ENCODE results near the gene AGXT2.

The AGXT2 gene

DNA sequence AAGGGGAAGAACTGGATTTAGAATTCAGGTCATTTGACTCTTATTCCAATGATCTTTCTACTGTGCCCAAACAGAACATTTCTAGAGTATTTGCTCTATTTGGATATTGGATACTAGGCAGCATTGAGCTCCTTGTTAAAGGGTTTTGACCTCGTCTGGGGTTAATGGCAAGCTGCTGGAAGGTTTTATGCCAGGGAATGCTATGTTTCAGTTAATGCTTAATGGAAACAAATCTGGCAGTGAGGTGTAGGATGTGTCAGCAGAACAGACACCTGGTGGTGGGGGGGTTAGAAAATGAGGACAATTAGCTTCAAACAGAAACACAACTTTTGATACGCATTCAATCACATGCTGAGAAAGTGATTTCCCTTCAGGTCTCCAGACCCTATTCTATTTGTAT is 51.5 kb downstream of the AGXT2 start:
- Histone ChIP-seq H3K36me3 (no peaks in the 10 kb centered on the region), H3K27ac (no peak overlapping the region), H3K4me3 (ENCODE audit: low read depth, low read length) (no peak overlapping the region), H3K27me3 (ENCODE audit: insufficient read depth, low read depth, severe bottlenecking) (peaks cover 13% of the 10 kb centered on the region), H3K9me3 (ENCODE audit: severe bottlenecking) (peaks cover 3% of the 10 kb centered on the region)
- TF ChIP-seq, protein P1, sequence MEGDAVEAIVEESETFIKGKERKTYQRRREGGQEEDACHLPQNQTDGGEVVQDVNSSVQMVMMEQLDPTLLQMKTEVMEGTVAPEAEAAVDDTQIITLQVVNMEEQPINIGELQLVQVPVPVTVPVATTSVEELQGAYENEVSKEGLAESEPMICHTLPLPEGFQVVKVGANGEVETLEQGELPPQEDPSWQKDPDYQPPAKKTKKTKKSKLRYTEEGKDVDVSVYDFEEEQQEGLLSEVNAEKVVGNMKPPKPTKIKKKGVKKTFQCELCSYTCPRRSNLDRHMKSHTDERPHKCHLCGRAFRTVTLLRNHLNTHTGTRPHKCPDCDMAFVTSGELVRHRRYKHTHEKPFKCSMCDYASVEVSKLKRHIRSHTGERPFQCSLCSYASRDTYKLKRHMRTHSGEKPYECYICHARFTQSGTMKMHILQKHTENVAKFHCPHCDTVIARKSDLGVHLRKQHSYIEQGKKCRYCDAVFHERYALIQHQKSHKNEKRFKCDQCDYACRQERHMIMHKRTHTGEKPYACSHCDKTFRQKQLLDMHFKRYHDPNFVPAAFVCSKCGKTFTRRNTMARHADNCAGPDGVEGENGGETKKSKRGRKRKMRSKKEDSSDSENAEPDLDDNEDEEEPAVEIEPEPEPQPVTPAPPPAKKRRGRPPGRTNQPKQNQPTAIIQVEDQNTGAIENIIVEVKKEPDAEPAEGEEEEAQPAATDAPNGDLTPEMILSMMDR (IDR thresholded peaks at IDR 0.05; ENCODE audit: low read depth, low read length), result no peak
- DNase-seq, result no peak

DNA sequence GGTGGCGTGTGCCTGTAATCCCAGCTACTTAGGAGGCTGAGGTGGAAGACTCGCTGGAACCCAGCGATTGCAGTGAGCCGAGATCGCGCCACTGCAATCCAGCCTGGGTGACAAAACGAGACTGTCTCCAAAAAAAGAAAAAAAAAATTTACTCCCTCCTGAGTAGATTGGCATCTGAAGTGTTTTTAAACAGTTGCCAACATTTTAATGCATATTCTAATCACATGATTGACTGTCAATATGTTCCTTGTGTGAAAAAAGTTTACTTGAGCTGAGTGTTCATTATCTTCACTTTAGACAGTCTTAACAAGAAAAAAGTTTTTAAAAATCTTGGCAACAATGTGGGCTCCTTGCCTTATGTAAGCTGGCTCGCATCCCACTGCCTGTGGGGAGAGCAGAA is 53.8 kb downstream of the AGXT2 start:
- Histone ChIP-seq H3K27me3 (ENCODE audit: insufficient read depth, low read depth, severe bottlenecking) (peaks cover 6% of the 10 kb centered on the region), H3K27ac (no peak overlapping the region), H3K9me3 (ENCODE audit: severe bottlenecking) (peaks cover 3% of the 10 kb centered on the region), H3K36me3 (no peaks in the 10 kb centered on the region), H3K4me3 (ENCODE audit: low read depth, low read length) (no peak overlapping the region)
- TF ChIP-seq, protein P1 (IDR thresholded peaks at IDR 0.05; ENCODE audit: low read depth, low read length), result no peak
- no peak for DNase-seq

DNA sequence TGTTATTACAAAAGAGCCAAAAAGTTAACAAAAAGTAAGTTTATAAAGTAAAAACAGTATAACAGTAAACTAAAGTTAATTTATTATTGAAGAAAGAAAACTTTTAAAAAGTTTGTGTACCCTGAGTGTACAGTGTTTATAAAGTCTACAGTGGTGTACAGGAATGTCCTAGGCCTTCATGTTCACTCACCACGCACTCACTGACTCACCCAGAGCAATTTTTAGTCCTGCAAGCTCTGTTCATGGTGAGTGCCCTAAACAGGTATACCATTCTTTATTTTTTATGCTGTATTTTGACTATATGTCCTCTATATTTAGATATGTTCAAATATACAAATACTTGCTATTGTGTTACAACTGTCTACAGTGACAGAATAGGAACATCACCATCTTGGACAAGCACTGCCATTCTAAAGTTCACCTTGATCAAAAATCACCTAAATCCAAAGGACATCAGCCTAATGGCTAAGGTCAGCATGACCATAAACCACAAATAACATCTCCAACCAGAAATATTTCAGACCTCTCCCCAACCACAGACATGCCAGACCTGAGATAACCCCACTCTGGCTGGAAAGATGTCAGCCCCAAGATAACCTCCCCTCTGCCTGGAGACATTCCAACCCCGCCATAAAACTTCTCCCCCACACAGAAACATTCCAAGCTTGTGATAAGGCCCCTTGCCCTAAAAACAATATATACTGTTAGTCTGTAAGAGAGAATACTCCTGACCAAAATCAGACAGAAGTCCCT is 56.1 kb downstream of the AGXT2 start:
- Histone ChIP-seq H3K36me3 (no peaks in the 10 kb centered on the region), H3K9me3 (ENCODE audit: severe bottlenecking) (peaks cover 10% of the 10 kb centered on the region), H3K27me3 (ENCODE audit: insufficient read depth, low read depth, severe bottlenecking) (peaks cover 6% of the 10 kb centered on the region), H3K4me3 (ENCODE audit: low read depth, low read length) (no peak overlapping the region), H3K27ac (no peak overlapping the region)
- TF ChIP-seq, protein P1 (IDR thresholded peaks at IDR 0.05; ENCODE audit: low read depth, low read length), result no peak
- no peak for DNase-seq

DNA sequence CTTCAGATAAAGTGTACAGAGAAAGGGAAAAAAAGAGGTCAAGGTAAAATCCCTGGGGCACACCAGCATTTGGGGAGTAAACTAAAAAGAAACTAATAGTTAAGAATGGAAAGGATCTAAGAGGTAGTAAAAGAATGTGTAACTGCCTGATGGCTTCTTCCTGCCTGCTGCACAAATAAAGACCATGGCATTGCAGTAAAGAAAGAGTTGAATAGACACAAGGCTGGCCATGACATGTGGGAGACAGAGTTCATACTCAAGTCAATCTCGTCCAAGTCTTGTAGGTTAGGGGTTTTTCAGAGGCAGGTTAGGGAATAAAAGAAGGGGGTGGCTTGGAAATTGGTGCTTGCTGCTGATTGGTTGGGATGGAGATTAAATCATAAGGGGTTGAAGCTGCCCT is 60.8 kb downstream of the AGXT2 start:
- no peak overlapping the region for H3K4me3 ChIP-seq (ENCODE audit: low read depth, low read length)
- no peaks in the 10 kb centered on the region for H3K36me3 ChIP-seq
- DNase-seq, result no peak
- H3K9me3 ChIP-seq (ENCODE audit: severe bottlenecking), result peaks cover 25% of the 10 kb centered on the region
- TF ChIP-seq, protein P1 (IDR thresholded peaks at IDR 0.05; ENCODE audit: low read depth, low read length), result no peak
- no peaks in the 10 kb centered on the region for H3K27me3 ChIP-seq (ENCODE audit: insufficient read depth, low read depth, severe bottlenecking)
- H3K27ac ChIP-seq, result no peak overlapping the region

DNA sequence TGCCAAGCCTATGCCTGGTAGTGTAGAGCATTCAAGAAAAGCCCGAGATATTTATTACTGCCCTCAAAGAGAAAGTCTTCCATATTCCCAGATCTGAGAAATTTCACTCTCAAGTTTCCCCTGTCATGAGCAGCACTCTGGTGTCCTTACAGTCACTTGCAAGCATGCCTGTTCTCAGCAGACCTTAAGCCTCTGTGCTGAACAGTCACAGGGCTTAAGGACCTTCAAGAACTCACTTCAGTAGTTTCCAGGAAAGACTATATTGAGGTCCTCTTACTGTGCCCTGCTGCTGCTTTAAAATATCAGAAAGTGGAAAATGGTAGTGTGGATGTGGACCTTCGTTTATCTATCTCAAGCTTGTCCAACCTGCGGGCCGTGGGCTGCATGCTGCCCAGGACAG is 64.9 kb downstream of the AGXT2 start:
- peaks cover 27% of the 10 kb centered on the region for H3K9me3 ChIP-seq (ENCODE audit: severe bottlenecking)
- H3K4me3 ChIP-seq (ENCODE audit: low read depth, low read length), result no peak overlapping the region
- H3K36me3 ChIP-seq, result no peaks in the 10 kb centered on the region
- peak; percentile 18 for DNase-seq
- TF ChIP-seq, protein P1 (IDR thresholded peaks at IDR 0.05; ENCODE audit: low read depth, low read length), result no peak
- no peaks in the 10 kb centered on the region for H3K27me3 ChIP-seq (ENCODE audit: insufficient read depth, low read depth, severe bottlenecking)
- H3K27ac ChIP-seq, result no peak overlapping the region

DNA sequence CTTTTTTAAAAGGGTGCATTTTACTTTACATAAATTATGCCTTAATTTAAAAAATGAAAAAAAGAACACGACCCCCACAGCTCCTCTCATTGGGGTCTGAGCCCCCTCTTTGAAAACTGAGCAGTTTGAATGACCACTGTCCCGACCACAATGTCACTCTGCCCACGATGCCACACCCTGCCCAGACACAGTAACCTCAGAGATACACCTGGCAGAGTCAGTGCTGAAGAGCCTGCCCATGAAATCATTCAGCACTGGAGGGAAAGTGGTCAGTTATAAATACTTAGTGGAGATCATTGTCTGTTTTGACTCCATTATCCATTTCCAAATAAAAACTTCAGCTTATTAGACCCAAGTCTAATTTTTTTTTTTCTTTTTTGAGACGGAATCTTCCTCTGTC is 69.1 kb downstream of the AGXT2 start:
- TF ChIP-seq, protein P1 (IDR thresholded peaks at IDR 0.05; ENCODE audit: low read depth, low read length), result no peak
- Histone ChIP-seq H3K27ac (no peak overlapping the region), H3K9me3 (ENCODE audit: severe bottlenecking) (peaks cover 4% of the 10 kb centered on the region), H3K27me3 (ENCODE audit: insufficient read depth, low read depth, severe bottlenecking) (no peaks in the 10 kb centered on the region), H3K36me3 (no peaks in the 10 kb centered on the region), H3K4me3 (ENCODE audit: low read depth, low read length) (no peak overlapping the region)
- DNase-seq, result no peak
